Cardiac septum (tissue), 1 donor: ENCODE data around the gene ILRUN. TPM values are rescaled to one million over a fixed set of nuclear protein-coding genes. Genes with fewer than 3 reads are reported as not detected.

ENCODE experiments used
- DNase-seq: peaks from one replicate; pipeline ENCODE4 v3.0.0-alpha.2; 2020; ENCODE audit warnings: low spot score
- intact Hi-C: fragments of 100-400 bp; cut with DNase I; formaldehyde crosslinking; loops from one replicate; pipeline ENCODE4 v1.14.0; 2022
- total RNA-seq: library from RNA; stranded (reverse); fragmentation: NEBNext Ultra II Directional; extraction: Animal tissue kit (Norgen Biotek cat#: 25700); gene quantifications from one replicate; pipeline ENCODE4 v1.2.1, GENCODE V29; 2021
- donor health status: DM: no; HTN: no; CAD: no.

Gene ILRUN
- total RNA-seq, 1 donor from 2014 or later, result 104 TPM

DNA sequence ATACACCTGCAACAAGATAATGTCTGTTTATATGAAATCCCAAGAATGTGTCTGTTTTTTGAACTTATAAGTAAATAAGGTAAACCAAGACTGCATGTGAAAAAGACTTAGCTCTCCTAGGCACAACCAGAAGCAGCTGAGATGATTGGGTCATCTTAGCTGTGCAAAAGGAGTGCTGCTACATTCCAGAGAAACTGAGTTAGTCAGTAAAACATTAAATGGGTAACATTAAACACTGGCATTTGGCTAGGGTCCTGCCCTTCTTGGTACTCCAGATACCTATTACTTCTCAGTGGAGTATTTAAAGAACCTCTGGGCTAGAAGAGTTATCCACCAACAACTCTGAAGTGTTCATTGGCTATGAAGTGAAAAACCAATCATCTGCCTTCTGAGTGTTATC is 47.8 kb downstream of the ILRUN start:
- intact Hi-C loops, result no loop called here
- DNase-seq, result no peak

Other genes with a start within 250 kb of the ILRUN start
- 10.3 TPM for gene PACSIN1, start 230.7 kb downstream of the ILRUN start, total RNA-seq
- 0.19 TPM for gene SPDEF, start 140.4 kb downstream of the ILRUN start, total RNA-seq
- gene SNRPC, start 60.7 kb upstream of the ILRUN start, total RNA-seq, result 150 TPM
- 18.1 TPM for gene BLTP3A, start 95.3 kb upstream of the ILRUN start, total RNA-seq
- 20.0 TPM for gene TAF11, start 191.3 kb upstream of the ILRUN start, total RNA-seq
- 29.5 TPM for gene ANKS1A, start 192.5 kb upstream of the ILRUN start, total RNA-seq